Astrocyte (in vitro differentiated cells and primary cell): Measurements from ENCODE around the gene GJA1. TPM values are rescaled to one million over a fixed set of nuclear protein-coding genes. Genes with fewer than 3 reads are reported as not detected.

Experiments used
- DNase-seq: peaks from one replicate; pipeline ENCODE4 v3.0.0-alpha.2; 2010; ENCODE audit warnings: low read depth
- FAIRE-seq: peaks from 2 replicates; lab custom pipeline; 2011; peaks lifted over from hg19 to GRCh38; lab: Jason Lieb, UNC
- H2AFZ ChIP-seq: 2 replicates; pipeline ENCODE4 v1.6.0; 2012; ENCODE audit warnings: low read depth, low read length, inconsistent platforms
- H3K27ac ChIP-seq: 2 replicates; pipeline ENCODE4 v1.5.1; 2011; ENCODE audit warnings: low read depth, low read length, inconsistent platforms
- H3K27me3 ChIP-seq: 2 replicates; pipeline ENCODE4 v1.6.0; 2011; ENCODE audit warnings: low read length, inconsistent platforms; ENCODE audit not compliant: insufficient read depth
- H3K36me3 ChIP-seq: 2 replicates; pipeline ENCODE4 v1.5.1; 2011; ENCODE audit warnings: low read length, inconsistent platforms; ENCODE audit not compliant: insufficient read depth
- H3K4me1 ChIP-seq: 2 replicates; pipeline ENCODE4 v1.5.1; 2011; ENCODE audit warnings: low read length, inconsistent platforms; ENCODE audit not compliant: insufficient read depth
- H3K4me2 ChIP-seq: 2 replicates; pipeline ENCODE4 v1.6.0; 2012; ENCODE audit warnings: low read length, inconsistent platforms
- H3K4me3 ChIP-seq: 2 replicates; pipeline ENCODE4 v1.5.1; 2011; ENCODE audit warnings: low read depth, mild to moderate bottlenecking, low read length, inconsistent platforms; ENCODE audit not compliant: insufficient read depth
- H3K79me2 ChIP-seq: 2 replicates; pipeline ENCODE4 v1.6.0; 2012; ENCODE audit warnings: mild to moderate bottlenecking, low read length, inconsistent platforms; ENCODE audit not compliant: insufficient read depth
- H3K9ac ChIP-seq: 2 replicates; pipeline ENCODE4 v1.6.0; 2012; ENCODE audit warnings: mild to moderate bottlenecking, low read length, inconsistent platforms
- H3K9me3 ChIP-seq: 2 replicates; pipeline ENCODE4 v1.5.1; 2012; ENCODE audit warnings: low read depth, mild to moderate bottlenecking, low read length, inconsistent platforms; ENCODE audit not compliant: insufficient read depth
- H4K20me1 ChIP-seq: 2 replicates; pipeline ENCODE4 v1.6.0; 2012; ENCODE audit warnings: low read length, inconsistent platforms; ENCODE audit not compliant: insufficient read depth
- H3K27ac Mint-ChIP-seq: one replicate; pipeline ENCODE4 v1.8.0; 2021; ENCODE audit warnings: mild to moderate bottlenecking, mixed read lengths; ENCODE audit not compliant: unreplicated experiment
- H3K27me3 Mint-ChIP-seq: one replicate; pipeline ENCODE4 v1.8.0; 2021; ENCODE audit warnings: low read depth, mixed read lengths; ENCODE audit not compliant: unreplicated experiment
- H3K36me3 Mint-ChIP-seq: one replicate; pipeline ENCODE4 v1.8.0; 2021; ENCODE audit warnings: low read depth, mixed read lengths; ENCODE audit not compliant: unreplicated experiment
- H3K4me1 Mint-ChIP-seq: one replicate; pipeline ENCODE4 v1.8.0; 2021; ENCODE audit warnings: low read depth, mixed read lengths; ENCODE audit not compliant: unreplicated experiment
- H3K4me3 Mint-ChIP-seq: one replicate; pipeline ENCODE4 v1.8.0; 2021; ENCODE audit warnings: mild to moderate bottlenecking, moderate library complexity, mixed read lengths; ENCODE audit not compliant: unreplicated experiment
- H3K9me3 Mint-ChIP-seq: one replicate; pipeline ENCODE4 v1.8.0; 2021; ENCODE audit warnings: mild to moderate bottlenecking, mixed read lengths; ENCODE audit not compliant: unreplicated experiment
- EZH2 ChIP-seq: IDR thresholded peaks from 2 replicates; pipeline ENCODE4 v1.6.1; 2012; ENCODE audit warnings: mild to moderate bottlenecking, low read length, inconsistent platforms; ENCODE audit not compliant: insufficient read depth
- total RNA-seq: library from RNA; stranded (reverse); gene quantifications from 2 replicates; pipeline ENCODE4 v1.2.1, GENCODE V29; 2021
- TF ChIP-seq, protein P1 (sequence below): IDR thresholded peaks from 2 replicates; pipeline ENCODE4 v1.5.1; 2011; ENCODE audit warnings: low read depth, mild to moderate bottlenecking, inconsistent platforms, low read length, moderate library complexity; ENCODE audit not compliant: insufficient read depth

The GJA1 gene
- total RNA-seq, 1 donor from 2014 or later: 433 TPM

DNA sequence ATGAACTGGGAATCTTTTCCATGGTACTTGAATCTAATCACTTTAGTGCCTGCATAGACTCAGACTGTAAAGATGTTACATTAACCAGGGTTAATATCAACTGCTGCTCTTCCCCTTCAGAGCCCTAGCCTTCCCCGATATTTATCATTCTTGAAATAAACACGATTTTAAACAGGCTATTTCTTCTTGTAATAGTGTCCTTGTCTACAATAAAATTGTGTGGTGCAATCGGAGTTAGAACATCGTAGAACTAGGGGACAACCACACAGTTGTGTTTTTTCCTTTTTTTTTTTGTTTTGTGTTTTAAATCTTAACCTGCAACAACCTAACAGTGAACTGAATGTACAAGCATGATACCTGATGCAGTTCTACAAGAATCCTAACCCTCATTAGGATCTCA is 4.5 kb downstream of the GJA1 start:
- Mint-ChIP-seq H3K4me1 (peaks cover 36% of the 10 kb centered on the region), H3K27ac (peak overlapping the region; percentile 4), H3K36me3 (no peaks in the 10 kb centered on the region), H3K4me3 (peak overlapping the region; percentile 100), H3K27me3 (no peaks in the 10 kb centered on the region), H3K9me3 (no peaks in the 10 kb centered on the region)
- DNase-seq: no peak
- Histone ChIP-seq H3K27ac (peak overlapping the region; percentile 97), H4K20me1 (peaks cover 56% of the 10 kb centered on the region), H3K27me3 (no peaks in the 10 kb centered on the region), H3K9me3 (no peaks in the 10 kb centered on the region), H3K4me1 (peaks cover 26% of the 10 kb centered on the region), H3K36me3 (peaks cover 4% of the 10 kb centered on the region), H3K79me2 (peaks cover 100% of the 10 kb centered on the region), H3K4me2 (peak overlapping the region; percentile 86), H2AFZ (no peak overlapping the region), H3K9ac (peak overlapping the region; percentile 99), H3K4me3 (peak overlapping the region; percentile 99)
- FAIRE-seq: peak; percentile 5
- TF ChIP-seq, protein P1, sequence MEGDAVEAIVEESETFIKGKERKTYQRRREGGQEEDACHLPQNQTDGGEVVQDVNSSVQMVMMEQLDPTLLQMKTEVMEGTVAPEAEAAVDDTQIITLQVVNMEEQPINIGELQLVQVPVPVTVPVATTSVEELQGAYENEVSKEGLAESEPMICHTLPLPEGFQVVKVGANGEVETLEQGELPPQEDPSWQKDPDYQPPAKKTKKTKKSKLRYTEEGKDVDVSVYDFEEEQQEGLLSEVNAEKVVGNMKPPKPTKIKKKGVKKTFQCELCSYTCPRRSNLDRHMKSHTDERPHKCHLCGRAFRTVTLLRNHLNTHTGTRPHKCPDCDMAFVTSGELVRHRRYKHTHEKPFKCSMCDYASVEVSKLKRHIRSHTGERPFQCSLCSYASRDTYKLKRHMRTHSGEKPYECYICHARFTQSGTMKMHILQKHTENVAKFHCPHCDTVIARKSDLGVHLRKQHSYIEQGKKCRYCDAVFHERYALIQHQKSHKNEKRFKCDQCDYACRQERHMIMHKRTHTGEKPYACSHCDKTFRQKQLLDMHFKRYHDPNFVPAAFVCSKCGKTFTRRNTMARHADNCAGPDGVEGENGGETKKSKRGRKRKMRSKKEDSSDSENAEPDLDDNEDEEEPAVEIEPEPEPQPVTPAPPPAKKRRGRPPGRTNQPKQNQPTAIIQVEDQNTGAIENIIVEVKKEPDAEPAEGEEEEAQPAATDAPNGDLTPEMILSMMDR: no peak
- TF ChIP-seq EZH2: no peak

- Histone ChIP-seq H3K9me3 (no peaks in the 10 kb centered on the region), H3K4me1 (peaks cover 26% of the 10 kb centered on the region), H3K27me3 (no peaks in the 10 kb centered on the region), H3K79me2 (peaks cover 100% of the 10 kb centered on the region), H3K36me3 (peaks cover 8% of the 10 kb centered on the region), H3K9ac (peak overlapping the region; percentile 40), H2AFZ (no peak overlapping the region), H3K27ac (peak overlapping the region; percentile 33), H4K20me1 (peaks cover 70% of the 10 kb centered on the region), H3K4me2 (peak overlapping the region; percentile 73), H3K4me3 (peak overlapping the region; percentile 42)
- TF ChIP-seq, protein P1: no peak
- no peak for TF ChIP-seq EZH2
- Mint-ChIP-seq H3K9me3 (no peaks in the 10 kb centered on the region), H3K4me3 (peak overlapping the region; percentile 36), H3K27me3 (no peaks in the 10 kb centered on the region), H3K4me1 (peaks cover 33% of the 10 kb centered on the region), H3K36me3 (peaks cover 4% of the 10 kb centered on the region), H3K27ac (no peak overlapping the region)
- FAIRE-seq (no peak), DNase-seq (no peak)
Measured at GRCh38 chr6:121441477-121441876, 6.0 kb downstream of the GJA1 start.

GRCh38 chr6:121442576-121442975 is 7.1 kb downstream of the GJA1 start:
- Mint-ChIP-seq H3K27me3 (no peaks in the 10 kb centered on the region), H3K4me3 (peak overlapping the region; percentile 58), H3K36me3 (peaks cover 14% of the 10 kb centered on the region), H3K9me3 (peaks cover 2% of the 10 kb centered on the region), H3K4me1 (peaks cover 33% of the 10 kb centered on the region), H3K27ac (no peak overlapping the region)
- Histone ChIP-seq H3K4me2 (peak overlapping the region; percentile 40), H3K79me2 (peaks cover 100% of the 10 kb centered on the region), H3K9me3 (no peaks in the 10 kb centered on the region), H3K4me1 (peaks cover 26% of the 10 kb centered on the region), H3K27me3 (no peaks in the 10 kb centered on the region), H3K4me3 (no peak overlapping the region), H3K27ac (no peak overlapping the region), H4K20me1 (peaks cover 77% of the 10 kb centered on the region), H3K36me3 (peaks cover 19% of the 10 kb centered on the region), H2AFZ (no peak overlapping the region), H3K9ac (peak overlapping the region; percentile 1)
- DNase-seq (no peak), FAIRE-seq (no peak)
- TF ChIP-seq, protein P1: no peak
- no peak for TF ChIP-seq EZH2
